GM18526 (cell line): Measurements from ENCODE around the gene LLPH.

Experiments used
- POLR2A ChIP-seq: IDR thresholded peaks from 3 replicates; pipeline ENCODE4 v1.6.1; 2011; ENCODE audit not compliant: insufficient read length; ENCODE audit errors: extremely low read depth

LLPH gene

GRCh38 chr12:66074561-66074960 lies 56.0 kb downstream of the LLPH start:
- no peak for TF ChIP-seq POLR2A

DNA sequence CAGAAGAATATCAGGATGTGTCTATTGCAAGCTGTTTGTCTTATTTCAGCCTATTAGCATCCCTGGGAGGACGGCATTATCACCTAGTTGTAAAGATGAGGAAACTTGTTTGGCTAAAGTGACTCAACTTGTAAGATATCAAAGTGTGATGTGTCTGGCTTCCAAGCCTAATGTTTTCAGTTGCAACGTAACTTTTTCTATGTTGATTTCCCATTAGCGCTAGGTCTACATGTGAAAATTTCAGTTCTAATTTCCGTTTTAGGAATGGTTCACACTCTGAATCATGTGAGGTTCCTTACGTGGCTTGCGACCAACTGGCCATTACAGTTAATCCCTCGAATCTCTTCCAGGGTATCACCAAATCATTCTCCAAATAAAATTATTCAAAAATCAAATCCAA lies 58.0 kb downstream of the LLPH start:
- no peak for TF ChIP-seq POLR2A

DNA sequence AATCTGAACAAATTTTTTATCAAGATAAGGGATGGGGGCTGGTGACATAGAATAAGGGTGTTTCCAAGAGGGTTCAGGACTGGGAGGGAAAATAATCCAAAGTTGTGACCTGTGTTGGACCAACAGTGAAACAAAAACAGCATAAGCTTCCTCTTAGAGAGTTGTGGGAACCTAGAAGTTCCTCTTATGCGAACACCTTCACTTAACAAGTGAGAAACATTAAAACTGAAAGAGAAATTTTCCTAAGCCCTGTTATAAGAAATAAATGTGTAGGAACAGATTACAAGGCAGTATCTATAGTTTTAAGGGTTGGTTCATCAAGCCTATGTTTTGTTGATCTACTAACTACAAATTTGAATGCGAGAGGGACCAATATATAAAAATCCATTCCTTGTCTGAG lies 58.4 kb downstream of the LLPH start:
- TF ChIP-seq POLR2A: no peak

DNA sequence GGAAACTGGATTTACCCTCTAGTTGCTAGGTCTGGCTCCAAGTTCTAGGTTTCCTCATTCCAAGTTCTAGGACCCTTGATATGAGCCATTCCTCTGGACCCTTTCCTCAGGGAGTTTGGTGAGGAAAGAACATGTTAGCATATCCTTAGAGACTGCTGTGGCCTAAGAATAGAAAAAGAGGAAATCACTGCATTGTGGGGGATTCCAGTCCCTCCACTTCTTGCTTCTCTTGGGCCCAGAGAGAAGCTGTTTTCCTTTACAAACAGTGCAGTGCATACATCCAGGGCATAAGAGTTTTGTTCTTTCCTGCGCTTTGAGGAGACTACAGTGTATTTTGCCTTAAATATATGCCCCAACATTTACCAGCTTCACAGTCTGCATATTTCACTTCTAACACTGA lies 59.0 kb downstream of the LLPH start:
- TF ChIP-seq POLR2A: no peak

DNA sequence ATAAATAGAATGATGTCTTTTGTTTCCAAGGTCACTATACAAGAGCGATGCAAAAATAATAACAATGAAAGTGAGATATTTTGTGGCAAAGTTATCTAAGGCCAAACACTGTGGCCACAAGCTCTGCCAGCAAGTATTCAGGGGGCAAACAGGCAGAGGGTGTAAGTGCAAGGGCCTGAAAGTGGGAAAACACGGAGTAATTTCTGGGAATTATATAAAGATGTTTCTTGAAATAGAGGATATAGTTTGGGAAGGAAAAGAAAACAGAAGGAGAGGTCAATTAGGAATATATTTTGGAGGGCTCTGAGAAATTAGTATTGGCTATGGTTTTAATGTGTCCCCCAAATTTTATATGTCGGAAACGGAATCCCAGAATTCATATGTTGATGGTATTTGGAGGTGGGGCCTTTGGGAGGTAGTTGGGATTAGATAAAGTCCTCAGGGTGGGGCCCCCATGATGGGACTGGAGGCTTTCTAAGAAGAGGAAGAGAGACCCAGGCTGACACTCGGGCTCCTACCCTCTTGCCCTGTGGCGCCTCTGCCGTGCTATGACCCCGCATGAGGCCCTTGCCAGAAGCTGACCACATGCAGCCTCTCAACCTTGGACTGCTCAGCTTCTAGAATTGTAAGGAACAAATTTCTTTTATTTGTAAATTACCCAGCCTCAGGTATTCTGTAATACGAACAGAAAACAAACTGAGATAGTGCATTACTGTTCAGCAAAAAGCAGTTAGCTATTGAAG lies 60.0 kb downstream of the LLPH start:
- no peak for TF ChIP-seq POLR2A

DNA sequence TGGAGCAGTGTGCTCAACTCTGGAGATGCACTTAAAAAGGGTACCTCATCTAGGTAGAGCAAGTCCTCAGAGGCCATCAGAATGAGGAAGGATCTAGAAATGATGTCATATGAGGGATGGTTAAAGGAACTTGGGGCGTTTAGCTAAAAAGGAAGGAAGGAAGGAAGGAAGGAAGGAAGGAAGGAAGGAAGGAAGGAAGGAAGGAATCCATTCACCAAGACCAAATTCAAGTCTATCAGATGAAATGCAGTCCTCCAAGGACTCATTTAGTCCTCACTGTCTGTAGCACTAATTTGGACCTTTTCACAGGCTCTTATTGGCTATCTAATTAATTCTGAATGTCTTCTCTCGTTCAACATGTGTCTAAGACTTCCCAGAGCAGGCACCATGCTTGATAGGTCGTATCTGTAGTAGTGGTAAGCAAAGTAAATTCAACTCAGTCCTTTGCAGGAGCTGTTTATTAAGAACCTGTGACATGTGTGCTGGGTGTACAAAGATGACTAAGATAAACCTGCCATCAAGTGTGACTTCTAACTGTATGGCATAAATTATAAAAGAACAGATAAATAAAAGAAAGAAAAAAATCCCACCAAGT lies 63.5 kb downstream of the LLPH start:
- TF ChIP-seq POLR2A: no peak
